ENCODE results near the gene FXR1.
"Not testable (repeated sequence)": the region's sequence is repeated elsewhere in the genome, so short reads cannot be mapped to it uniquely, and the experiment has no call there.

Gene FXR1

GRCh38 chr3:180940826-180941225, 28.4 kb downstream of the FXR1 start:
- DNase-seq = no peak

DNA sequence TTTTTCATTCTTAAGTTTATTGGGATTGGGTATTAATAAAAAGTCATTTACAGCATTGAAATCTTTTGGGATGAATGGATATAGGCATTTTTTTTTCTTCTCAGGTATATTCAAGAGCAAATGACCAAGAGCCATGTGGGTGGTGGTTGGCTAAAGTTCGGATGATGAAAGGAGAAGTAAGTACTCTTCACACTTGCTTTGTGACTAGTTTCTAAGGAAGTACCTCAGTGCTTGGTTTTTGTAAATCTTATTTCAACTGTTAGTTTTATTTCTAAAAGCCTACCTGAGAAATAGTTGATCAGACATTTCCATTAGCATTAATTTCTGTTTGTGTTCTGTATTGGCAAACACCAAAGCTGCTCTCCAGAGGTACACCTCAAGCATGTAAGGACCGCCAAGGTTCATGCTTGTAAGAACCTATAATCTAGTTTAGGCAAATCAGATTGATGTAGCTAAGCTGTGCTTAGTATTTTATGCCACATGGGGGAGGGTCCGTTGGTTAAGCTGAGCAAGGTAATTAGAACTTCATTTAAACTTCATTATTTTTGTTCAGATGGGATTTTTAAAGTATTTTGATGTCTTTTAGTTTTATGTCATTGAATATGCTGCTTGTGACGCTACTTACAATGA, 35.4 kb downstream of the FXR1 start:
- no peak for DNase-seq

DNA sequence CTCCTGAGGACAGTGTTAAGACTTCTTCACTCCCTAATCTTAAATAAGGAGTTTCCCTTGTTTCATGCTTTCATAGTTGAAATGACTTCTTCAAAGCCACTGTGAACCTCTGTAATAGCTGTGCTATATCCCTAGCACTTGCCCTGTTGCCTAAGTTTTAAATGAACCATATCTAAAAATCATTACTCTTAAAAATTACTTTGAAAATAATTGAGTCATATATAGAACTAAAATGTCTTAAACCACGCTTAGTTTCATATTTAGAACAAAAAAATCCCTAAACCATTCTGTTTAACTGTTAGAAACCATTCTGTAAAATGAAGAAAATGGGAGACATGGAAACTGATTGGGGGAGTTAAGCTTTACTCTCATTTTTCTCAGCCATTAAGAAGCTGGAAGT, 47.2 kb downstream of the FXR1 start:
- DNase-seq = no peak

GRCh38 chr3:180961087-180961486, 48.6 kb downstream of the FXR1 start:
- no peak for DNase-seq

DNA sequence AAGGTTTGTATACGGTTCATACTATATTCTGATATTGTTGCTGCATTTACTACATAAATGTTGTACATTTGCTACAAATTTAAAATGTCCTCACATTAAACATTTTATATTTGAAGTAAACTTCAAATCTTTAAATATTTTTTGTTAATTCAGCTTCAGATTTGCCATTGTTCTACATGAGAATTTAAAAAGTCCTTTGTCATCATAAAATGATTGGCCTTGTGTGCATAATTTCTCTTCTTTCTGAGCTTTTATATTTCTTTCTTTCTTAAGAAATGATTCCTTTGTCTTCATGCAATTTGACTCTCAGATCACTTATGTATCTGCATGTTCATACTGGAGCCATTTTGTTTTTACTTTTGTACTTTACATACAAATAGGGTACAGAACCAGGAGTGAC, 49.1 kb downstream of the FXR1 start:
- no peak for DNase-seq

DNA sequence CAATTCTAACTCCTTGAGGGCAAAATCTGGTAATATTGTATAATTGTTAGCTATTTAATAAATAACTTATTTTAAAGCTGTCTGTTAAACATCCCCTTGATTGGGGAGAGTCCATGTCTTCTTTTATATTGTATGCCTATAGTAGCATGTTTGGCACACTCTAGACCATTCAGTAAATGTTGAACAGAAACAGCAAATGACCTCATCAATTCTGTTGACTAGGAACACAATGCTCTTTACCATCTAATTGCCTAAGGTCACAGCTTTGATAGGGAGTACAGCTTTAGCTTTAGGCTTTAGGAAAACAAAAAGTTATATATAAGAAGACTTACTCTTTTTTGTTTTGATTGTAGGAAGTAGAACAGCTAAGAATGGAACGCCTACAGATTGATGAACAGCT, 50.1 kb downstream of the FXR1 start:
- DNase-seq = no peak

GRCh38 chr3:180970931-180971330, 58.5 kb downstream of the FXR1 start:
- no peak for DNase-seq

- no peak for DNase-seq
These were observed 61.1 kb downstream of the FXR1 start for GRCh38 chr3:180973543-180973942.

GRCh38 chr3:180974286-180974685, 61.8 kb downstream of the FXR1 start:
- DNase-seq = no peak

- DNase-seq = no peak
These were observed 65.0 kb downstream of the FXR1 start for GRCh38 chr3:180977498-180977897.

- DNase-seq = no peak
These were observed 67.5 kb downstream of the FXR1 start for GRCh38 chr3:180979961-180980360.

DNA sequence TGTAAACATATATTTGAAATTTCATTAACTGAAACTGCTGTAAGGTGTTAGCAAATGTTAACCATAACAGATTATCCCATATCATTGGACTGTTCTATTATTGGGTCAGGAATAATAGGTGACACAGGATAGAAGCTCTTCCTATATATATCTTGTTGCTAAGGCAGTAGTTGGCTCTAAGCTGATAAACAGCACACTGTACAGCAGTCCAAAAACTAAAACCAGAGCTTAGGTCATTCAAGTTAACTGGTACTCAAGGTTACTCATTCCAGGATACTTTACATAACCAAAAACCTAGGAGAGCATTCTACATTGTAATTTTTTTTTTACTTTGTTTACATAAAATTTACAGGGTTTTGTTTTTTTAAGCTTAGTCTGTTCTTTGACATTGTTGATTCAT, 68.1 kb downstream of the FXR1 start:
- DNase-seq = no peak

- no peak for DNase-seq
These were observed 69.4 kb downstream of the FXR1 start for GRCh38 chr3:180981912-180982311.

GRCh38 chr3:180983136-180983535, 70.7 kb downstream of the FXR1 start:
- no peak for DNase-seq

DNA sequence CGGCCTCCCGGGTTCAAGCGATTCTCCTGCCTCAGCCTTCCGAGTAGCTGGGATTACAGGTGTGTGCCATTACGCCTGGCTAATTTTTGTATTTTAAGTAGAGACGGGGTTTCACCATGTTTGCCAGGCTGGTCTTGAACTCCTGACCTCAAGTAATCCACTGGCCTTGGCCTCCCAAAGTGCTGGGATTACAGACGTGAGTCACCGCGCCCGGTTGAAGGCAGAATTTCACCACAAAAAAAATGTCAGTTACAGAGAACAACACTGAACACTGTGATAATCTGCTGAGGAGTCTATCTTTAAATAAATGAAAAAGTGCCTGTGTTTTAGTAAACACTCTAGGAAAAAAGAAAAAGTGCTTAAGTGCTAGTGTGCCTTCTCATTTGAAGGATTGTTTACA, 73.9 kb downstream of the FXR1 start:
- not testable (repeated sequence) for DNase-seq

- no peak for DNase-seq
These were observed 74.9 kb downstream of the FXR1 start for GRCh38 chr3:180987344-180987743.

- DNase-seq = peak; percentile 95
These were observed 77.1 kb downstream of the FXR1 start, which contains the start of gene DNAJC19 for GRCh38 chr3:180989291-180990163. DNAJC19 (minus strand) TSS chr3:180989736; CDS start chr3:180989602, 134 bp downstream.

DNA sequence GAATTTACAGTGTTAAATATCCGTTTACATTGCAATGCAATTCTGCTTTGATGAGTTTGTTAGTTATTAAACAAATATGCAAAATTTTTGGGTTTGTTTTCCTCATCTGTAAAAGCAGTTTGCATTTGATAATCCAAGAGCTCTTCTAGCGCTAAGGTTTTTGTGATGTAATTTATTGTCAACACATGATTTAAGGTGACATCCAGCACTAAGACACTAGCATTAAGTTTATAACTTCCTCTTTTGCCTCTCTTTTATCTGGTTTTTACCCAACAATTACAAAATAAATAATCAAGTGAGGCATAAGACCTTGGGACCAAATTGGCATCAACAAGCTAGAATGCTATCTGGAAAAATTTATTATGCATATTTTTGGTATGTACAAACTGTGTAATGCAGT, 78.0 kb downstream of the FXR1 start:
- no peak for DNase-seq

DNA sequence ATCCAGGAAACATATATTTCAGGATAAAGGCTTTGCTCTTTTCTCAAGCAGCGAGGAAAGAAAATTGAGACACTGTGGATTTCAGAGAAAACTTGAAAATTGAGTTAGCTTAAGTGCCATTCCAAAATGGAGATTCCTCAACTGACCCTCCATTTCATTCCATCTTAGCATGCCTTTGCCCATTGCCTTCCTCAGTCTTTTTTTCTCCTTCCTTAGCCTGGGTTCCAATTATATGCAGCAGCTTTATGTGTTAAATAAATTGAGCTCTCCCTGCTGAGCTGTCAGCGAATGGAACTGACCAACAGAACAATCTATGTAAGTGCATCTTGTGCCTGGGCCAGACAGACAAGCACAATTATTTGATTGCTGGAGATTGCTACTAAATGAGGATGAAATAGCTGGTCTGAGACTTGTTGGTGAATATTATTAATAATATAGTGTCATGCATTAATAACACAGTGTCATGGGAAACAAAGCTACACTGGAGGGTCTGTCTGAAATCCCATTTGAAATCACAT, 84.0 kb downstream of the FXR1 start:
- no peak for DNase-seq

- not testable (repeated sequence) for DNase-seq
These were observed 89.9 kb downstream of the FXR1 start for GRCh38 chr3:181002331-181002730.

DNA sequence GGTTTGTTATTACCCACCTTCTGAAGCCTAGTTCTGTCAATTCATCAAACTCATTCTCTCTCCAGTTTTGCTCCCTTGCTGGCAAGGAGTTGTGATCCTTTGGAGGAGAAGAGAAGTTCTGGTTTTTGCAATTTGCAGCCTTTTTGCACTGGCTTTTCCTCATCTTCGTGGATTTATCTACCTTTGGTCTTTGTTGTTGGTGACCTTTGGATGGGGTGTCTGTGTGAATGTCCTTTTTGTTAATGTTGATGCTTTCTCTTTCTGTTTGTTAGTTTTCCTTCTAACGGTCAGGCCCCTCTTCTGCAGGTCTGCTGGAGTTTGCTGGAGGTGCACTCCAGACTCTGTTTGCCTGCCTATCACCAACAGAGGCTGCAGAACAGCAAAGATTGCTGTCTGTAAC, 91.0 kb downstream of the FXR1 start:
- DNase-seq = not testable (repeated sequence)

GRCh38 chr3:181006541-181006940, 94.1 kb downstream of the FXR1 start:
- no peak for DNase-seq

DNA sequence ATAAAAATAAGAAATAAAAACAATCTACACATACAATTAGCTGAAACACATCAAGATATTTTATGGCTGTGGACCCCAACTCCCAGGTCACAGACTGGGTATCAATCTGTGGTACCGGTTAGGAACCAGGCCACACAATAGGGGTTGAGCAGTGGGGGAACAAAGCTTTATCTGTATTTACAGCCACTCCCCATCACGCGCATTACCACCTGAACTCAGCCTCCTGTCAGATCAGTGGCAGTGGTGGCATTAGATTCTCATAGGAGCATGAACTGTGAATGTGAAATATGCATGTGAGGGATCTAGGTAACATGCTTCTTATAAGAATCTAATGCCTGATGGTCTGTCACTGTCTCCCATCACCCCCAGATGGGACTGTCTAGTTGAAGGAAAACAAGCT, 94.8 kb downstream of the FXR1 start:
- DNase-seq = no peak

DNA sequence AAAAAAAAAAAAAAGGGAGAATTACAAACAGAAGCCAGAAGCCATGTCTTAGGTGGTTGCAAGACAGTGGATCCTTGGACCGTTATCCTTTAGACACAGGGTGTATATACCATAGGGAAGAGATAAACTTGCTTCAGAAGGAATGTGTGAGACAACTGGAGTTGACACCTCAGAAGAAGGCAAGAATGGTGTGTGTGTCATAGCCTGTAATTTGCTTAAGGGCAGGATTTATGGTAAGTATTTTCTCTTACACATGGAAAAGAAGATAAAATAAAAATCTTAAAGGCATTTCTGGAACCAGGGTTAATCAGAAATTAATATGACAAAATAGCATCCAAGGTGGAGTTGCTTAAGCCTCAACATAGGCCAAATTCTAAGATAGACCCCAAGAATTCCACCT, 96.3 kb downstream of the FXR1 start:
- no peak for DNase-seq
